ENCODE results near the gene DLEU7.

DNA sequence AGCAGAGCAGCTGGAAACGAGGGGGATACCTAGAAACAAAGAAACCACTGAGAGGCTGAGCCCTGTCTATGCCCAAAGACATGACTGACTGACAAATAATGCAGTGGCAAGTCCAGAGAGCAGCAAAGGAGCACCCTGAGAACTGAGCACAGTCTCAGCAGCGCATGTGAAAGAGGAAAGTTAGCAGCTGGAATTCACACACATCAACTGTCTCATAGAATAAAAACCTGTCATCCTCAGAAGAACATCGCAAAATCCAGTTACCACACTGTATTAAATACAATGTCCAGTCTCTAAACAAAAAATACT is 24.1 kb upstream of the DLEU7 start:
- TF ChIP-seq, protein P1, sequence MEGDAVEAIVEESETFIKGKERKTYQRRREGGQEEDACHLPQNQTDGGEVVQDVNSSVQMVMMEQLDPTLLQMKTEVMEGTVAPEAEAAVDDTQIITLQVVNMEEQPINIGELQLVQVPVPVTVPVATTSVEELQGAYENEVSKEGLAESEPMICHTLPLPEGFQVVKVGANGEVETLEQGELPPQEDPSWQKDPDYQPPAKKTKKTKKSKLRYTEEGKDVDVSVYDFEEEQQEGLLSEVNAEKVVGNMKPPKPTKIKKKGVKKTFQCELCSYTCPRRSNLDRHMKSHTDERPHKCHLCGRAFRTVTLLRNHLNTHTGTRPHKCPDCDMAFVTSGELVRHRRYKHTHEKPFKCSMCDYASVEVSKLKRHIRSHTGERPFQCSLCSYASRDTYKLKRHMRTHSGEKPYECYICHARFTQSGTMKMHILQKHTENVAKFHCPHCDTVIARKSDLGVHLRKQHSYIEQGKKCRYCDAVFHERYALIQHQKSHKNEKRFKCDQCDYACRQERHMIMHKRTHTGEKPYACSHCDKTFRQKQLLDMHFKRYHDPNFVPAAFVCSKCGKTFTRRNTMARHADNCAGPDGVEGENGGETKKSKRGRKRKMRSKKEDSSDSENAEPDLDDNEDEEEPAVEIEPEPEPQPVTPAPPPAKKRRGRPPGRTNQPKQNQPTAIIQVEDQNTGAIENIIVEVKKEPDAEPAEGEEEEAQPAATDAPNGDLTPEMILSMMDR (IDR thresholded peaks at IDR 0.05): no peak
- no peak for TF ChIP-seq POLR2A (IDR thresholded peaks at IDR 0.05)

Data from testis (tissue), 2 donors.